ENCODE data around the gene MTF1.

DNA sequence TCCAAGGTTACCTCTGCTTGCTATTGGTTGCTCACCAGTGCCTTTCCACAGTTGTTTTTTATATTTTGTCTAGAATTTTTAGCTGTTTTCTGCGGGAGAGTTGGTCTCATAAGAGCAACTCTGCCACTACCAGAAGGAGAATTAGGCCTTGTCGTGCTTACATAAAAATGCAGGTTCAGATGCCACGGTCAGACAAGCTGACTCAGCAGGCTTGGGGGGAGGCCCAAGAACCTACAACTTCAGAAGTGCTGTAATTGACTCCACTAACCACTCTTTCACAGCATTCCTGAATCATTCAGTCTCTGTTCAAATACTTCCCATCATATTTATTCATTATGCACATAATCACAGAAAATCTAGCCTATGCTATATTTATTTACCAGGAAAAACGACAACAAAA, 28.3 kb downstream of the MTF1 start:
- TF ChIP-seq POLR2A (IDR thresholded peaks at IDR 0.05; ENCODE audit: low read depth, low read length) (no peak), POLR2AphosphoS5 (IDR thresholded peaks at IDR 0.05; ENCODE audit: low read depth, low read length) (no peak), TAF1 (IDR thresholded peaks at IDR 0.05; ENCODE audit: low read depth, low read length) (no peak), PAX5 (IDR thresholded peaks at IDR 0.05; ENCODE audit: insufficient read depth, low read length, severe bottlenecking) (no peak), POU2F2 (IDR thresholded peaks at IDR 0.05; ENCODE audit: low read depth, low read length) (no peak), SPI1 (IDR thresholded peaks at IDR 0.05; ENCODE audit: low read depth, low read length) (no peak)

All from GM12891 (cell line).